ENCODE measurements around the gene ATAD1.

GRCh38 chr10:87790185-87790584, 27.8 kb downstream of the ATAD1 start:
- TF ChIP-seq POLR2A (IDR thresholded peaks at IDR 0.05; ENCODE audit: low read depth, low read length) (no peak), TAF1 (IDR thresholded peaks at IDR 0.05; ENCODE audit: low read depth, low read length) (no peak), POLR2AphosphoS5 (IDR thresholded peaks at IDR 0.05; ENCODE audit: low read depth, low read length) (no peak), SPI1 (IDR thresholded peaks at IDR 0.05; ENCODE audit: low read depth, low read length) (no peak), PAX5 (IDR thresholded peaks at IDR 0.05; ENCODE audit: insufficient read depth, low read length, severe bottlenecking) (no peak), POU2F2 (IDR thresholded peaks at IDR 0.05; ENCODE audit: low read depth, low read length) (no peak)

Data from GM12891 (cell line).